NCI-H2029 (cell line): ENCODE results near the gene NHSL1.
"Not testable (repeated sequence)": the region's sequence is repeated elsewhere in the genome, so short reads cannot be mapped to it uniquely, and the experiment has no call there.

Experiments
- DNase-seq: peaks from one replicate; lab custom pipeline; 2025; lab: John Stamatoyannopoulos, UW

NHSL1 gene

DNA sequence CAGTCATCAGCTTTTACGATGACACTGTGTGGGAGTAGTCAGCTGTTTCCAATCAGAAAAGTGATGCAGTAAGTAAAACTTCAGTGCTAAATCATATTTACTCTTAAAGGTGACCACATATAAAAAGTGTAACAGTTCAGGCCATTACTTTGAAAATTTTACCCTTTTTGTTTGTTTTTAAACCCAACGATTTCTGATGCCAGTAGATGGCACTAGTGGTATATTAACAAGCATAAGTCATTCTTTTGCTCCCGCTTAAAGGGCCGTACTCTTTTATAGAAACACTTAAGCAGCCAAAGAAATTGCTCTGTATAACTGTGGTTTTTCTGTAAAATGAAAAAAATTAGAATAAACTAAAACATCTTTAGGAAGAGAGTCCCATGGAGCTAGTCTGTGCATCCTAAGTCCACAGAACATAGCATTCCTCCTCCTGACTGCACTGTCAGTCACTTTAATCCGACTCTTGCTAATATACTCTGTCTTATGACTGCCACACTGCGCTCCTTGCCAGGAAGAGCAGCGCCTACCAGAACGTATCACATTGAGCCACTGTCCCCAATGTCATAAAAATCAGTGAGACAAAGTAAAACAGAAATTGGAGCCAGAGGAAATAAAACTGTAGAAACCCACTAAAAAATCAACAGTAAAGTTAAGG is 70.2 kb downstream of the NHSL1 start:
- DNase-seq = no peak

DNA sequence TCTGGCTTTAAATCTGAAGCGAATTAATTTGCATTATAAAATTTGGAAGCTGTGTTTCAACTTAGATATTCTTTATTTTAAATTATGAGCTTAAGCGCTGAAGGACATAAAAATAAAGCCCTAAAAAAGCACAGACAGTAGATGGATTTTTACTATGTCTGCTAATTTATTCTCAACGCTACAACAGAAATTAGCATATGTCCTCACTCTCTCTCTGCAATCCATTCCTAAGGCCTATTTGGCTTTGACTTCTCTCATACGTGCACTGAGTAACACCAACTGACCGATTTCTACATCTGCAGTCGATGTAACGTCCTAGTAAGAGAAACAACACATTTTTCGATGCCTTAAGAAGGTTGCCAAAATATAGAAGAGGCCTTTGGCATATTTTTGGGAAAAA is 71.6 kb downstream of the NHSL1 start:
- no peak for DNase-seq

DNA sequence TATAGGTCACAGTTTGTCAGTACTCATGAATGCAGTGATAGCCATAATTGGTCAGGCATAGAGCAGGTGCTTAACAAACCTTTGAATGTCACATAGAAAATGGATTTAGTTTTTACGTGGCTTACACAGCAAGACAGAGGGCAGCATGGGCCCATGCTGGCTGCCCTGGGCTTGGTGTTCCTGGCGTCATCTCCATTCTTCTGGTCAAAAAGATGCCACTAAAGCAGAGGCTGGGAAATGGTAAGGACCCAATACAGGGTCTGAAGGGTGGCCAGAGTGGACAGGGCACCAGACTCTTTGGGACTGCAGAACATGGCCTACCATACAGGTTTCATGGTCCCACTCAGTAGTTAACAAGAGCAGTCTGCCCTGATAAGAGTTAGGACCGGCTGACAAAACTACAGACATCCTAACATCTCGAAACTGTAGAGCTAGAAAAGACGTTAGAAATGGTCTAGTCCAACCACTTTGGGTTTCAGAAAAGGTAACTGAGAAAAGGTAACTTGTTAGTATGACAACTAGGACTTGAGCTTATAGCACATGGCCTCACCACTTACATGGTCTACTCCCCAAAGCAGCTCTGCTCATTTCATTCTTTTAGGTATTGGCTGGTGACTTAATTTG is 72.7 kb downstream of the NHSL1 start:
- no peak for DNase-seq

DNA sequence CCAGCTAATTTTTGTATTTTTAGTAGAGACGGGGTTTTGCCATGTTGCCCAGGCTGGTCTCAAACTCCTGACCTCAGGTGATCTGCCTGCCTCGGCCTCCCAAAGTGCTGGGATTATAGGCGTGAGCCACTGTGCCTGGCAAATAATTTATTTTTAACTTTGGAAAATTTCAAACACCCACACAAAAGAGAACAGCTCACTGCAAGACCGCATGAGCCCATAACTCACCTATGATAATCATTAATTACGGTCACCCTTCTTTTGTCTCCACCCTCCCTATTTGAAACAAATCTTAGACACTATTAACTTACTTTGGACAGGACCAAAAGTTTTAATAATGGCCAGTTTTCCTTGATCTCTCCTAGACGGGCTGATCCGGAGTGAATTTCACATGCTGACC is 74.0 kb downstream of the NHSL1 start:
- DNase-seq = not testable (repeated sequence)

DNA sequence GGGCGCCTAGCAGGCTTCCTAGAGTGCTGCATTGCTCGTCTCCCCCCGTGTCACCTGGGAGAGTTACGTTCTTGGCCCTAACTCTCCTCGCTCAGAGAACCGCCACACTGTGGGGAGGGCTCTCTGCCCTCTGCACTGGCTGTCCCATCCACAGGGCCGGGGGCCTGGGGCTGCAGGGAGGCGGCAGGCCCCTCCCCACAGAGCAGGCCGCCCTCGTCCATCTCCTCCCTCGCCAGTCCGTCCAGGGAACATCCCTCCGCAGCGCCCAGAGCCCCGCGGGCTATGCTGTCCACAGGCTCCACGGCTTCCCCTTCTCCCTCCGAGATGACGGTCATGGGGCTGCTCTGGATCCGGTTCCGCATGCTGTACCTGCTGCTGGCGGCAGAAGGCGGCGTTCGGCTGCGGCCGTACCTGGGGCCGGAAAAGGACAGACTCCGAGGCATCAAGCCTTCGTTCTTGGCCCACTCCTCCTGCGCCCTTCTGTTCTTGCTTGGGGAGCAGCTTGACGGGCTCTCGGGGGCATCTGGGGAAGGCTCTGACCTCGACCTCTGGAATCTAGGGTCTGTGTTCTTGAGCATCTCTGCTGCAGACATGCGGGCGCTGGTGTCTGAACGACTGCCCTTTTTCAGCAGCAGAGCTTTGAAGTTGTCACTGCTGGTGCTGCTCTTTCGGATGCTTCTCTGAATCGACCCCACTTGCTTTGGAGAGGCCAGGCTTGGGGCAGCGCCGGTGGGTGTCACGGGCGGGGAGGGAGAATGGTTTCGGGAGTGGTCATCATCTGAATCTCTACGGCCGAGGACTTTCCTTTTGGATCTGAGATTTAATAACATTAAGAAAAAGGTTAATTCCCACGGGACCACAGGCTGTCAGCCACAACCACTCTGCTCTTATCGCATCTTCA is 75.0 kb downstream of the NHSL1 start:
- DNase-seq = no peak

DNA sequence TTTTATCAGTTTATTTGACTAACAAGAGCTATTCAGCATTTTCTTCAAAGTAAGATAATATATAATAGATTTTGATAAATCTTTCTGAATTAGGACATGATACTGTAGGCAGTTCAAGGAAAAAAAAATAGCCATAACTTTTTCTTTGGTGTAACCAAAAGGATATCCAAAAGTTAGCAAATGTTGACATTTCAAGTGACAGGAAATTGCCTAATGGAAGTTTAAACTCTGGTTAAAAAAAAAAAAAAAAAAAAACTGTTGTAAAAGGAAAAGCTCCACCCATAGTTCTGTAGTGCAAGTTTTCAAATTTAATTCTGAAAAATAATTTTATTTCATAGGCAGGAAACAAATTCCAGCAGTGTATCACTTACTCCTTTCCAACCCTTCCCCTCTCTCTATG is 76.4 kb downstream of the NHSL1 start:
- DNase-seq = no peak

DNA sequence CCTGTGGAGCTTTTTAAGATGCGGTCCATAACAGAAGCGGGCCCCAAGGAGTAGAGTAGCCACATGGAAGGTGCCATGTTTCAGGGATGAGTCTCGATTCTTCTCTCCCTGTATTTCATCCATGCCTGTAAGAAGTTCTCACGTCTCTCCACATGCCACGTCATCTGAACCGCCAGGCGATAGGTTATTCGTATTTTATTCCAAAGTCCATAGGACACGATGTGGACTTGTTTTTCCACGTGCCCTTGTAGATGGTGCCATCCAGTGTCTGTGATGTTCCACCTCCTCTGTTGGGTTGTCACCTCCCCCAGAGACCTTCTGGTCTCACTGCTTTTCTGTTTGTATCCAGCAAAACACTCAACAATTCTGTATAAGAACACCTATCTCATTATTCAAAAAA is 77.7 kb downstream of the NHSL1 start:
- no peak for DNase-seq

DNA sequence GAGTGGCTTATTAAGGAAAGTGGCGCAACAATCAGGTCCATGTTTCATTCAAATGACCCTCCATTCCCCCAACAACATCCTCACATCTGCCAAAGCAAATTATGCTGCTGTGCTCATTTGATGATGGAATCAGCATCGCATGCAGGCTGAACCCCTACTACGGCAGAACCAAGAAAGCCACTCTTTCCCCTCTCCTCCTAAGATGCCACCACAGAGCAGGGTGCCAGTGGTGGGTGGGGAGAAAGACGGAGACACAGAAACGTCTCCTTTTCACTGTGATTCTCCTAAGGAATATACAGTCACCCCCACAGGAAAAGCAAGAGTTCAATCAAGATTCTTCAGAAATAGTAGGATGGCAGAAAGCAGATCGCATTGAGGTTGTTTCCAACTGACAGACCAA is 78.2 kb downstream of the NHSL1 start:
- no peak for DNase-seq

DNA sequence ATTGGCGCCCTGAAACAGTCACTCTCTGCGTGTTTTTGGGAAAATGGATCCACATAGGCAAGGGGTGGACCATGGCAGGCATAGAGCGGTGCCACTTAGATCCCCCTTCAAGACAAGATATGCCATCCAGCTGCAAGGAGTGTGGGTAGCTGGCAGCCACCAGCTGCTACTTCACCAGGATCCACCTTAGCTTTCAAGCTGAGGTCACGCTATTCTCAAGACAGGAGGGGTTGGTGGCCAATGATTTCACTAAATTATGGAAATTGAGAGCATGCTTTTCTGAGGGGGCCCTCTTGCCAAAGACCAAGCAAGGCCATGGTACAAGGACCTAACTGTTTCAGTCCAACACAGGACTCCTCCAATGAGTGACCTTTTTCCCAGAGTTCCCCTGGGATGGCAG is 78.9 kb downstream of the NHSL1 start:
- no peak for DNase-seq

DNA sequence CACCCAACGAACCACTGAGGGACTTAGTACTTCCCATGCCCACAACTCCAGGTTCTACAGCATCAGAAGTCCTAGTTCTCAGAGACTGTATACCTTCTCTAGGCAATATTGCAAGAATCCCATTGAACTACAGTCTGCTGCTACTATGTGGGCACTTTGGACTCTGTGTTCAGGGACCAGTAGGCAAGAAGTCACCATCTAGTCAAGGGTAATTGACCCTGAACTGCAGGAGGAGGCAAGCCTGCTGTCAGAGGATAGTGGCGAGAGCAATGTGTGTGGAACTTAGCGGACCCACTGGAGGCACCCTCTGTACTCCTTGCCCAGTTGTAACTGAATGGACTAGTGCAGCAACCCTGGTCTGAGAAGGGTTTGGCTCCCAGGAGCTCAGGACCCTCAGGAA is 79.5 kb downstream of the NHSL1 start:
- DNase-seq = no peak

DNA sequence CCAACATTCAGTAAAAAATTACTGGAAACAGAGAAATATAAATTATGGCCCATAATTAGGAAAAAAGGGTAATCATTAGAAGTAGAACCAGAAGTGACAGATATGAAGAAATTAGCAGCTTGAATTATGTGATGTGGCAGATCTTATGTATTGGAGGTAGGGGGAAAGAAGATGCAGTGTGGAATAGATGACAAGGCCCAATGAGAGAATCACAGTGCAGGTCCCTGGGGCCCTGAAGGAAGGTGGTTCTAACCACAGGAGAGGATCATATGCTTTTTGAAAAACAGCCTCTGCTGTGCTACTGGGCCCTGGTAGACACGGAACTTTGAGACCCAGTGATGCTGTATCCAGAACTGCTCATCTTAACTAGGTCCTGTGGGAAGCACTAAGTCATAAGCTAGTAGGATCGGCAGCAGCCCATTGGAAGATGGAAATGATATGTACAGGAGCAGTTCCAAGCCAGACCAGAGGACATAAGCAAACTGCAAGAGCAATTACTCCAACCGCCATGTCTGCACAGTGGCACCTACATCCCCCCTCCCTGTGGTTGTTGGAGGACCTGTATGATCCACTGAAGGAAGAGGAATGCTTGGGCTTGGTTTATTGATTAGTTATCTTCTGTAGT is 81.1 kb downstream of the NHSL1 start:
- DNase-seq = no peak

DNA sequence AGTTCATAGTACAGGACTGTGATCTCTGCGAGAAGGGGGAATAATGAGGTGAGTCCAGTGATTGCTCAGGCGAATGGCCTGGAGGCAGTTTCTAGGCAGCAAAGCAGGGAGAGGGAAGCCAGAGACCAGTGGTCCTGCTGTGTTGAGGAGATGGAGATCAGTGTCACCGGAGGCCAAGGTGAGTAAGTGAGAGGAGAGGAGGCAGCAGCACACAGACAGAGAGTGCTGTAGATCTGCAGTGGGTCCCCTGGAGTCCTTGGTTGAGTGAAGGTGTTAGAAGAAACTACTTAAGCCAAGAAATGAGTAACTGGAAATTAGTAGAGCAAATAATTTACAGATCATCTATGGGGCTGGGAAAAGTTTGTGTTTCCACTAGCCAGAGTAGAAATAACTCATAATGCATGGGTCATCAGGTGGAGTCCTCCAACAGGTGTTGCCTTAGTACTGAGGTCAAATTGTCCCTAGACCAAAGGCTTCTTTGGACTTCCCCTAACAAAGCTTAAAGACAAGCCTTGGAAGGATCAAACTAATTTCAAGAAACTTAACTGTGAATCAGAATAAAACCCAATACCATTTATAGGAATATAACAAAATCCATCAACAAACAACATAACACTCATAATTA is 81.7 kb downstream of the NHSL1 start:
- no peak for DNase-seq

DNA sequence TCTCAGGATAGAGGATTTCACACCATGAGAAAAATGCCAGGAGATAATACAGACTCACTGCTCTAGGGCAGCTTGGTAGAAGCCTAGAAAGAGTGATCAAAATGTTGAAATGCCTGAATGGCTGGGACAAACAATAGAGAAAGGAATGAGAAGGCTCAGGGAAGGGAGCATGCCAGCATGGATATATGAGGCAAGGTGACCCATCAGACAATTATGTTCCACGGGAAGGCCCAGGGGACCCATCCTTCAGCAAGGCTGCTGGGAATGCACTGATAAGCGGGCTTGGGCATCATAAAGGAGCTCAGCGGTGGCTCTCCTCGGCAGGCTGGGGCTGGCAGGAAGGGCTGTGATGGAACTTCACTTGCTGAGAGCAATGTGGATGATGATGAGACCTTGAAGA is 83.1 kb downstream of the NHSL1 start:
- no peak for DNase-seq

DNA sequence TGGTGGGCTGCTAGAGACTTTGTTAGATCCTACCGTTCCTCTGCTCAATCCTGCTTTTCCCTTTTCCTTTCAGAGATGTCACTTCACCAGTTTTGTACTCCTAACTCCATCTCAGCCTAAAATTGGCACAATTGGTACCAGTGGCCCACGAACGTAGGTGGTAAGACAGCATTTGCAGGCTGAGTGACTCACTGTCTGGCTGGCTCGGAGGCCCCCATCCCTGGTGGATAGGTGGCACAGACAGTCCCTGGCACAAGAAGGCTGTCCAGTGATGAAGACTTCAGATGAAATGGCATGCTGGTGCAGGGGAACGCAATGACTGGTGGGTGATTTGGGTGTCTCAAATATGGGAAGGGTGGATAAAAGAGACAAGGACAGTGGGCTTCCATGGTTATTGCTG is 84.2 kb downstream of the NHSL1 start:
- DNase-seq = no peak

DNA sequence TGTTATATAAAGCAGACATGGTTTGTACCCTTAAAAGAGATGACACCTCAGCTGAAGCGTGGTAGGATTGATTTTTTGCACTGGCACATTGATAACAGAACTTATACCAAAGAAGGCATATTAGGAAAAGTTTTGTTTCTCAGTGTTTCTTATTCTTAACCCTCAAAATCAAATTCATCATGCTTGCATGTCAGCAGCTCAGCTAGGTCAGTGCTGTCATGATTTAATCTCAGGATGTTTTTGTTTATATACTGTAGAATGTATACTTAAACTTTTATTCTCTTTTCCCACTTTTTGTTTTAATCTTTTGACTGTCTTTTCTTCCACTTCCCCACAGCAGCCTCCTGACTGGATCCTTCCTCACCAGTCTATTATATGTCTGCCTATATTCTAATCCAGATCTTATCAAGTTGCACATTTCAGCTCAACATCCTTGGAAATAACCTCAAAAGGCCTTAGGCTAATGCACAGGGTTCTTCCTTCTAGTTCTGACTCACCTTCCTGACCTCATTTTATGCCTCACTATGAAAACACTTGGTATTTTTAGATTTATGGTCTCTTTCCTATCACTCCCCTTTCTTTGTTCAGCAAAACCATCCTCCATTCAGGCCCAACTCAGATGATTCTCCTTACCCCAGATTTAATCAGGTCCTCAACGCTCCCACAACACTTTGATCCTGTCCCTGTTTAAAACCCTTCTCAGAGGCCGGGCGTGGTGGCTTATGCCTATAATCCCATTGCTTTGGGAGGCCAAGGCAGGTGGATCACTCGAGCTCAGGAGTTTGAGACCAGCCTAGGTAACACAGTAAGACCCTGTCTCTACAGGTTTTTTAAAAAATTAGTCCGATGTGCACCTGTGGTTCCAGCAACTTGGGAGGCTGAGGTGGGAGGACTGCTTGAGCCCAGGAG is 88.1 kb downstream of the NHSL1 start:
- DNase-seq = no peak

DNA sequence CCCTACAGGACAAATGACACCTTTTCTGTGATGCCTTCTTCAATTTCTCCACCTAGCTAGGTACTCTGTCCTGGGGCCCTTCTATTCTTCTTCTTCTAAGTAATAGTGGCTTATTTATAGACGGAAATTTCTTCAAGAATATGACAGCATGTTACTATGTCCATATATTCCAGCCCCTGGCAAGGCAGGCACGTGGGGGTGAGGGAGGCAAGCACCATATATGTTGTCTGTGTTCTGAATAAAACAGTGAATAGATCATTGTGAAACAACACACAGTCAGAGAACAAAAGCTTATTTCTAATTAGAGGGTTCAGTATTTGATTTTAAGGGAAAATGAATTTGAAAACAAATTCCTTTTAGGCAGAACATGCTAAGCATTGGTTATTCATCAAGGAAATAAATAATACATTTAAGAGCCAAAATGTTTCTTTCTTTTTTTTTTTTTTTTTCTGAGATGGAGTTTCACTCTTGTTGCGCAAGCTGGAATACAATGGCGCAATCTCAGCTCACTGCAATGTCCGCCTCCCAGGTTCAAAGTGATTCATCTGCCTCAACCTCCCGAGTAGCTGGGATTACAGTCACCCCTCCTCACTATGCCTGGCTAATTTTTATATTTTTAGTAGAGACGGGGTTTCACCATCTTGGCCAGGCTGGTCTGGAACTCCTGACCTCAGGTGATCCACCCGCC is 89.1 kb downstream of the NHSL1 start:
- DNase-seq = no peak

DNA sequence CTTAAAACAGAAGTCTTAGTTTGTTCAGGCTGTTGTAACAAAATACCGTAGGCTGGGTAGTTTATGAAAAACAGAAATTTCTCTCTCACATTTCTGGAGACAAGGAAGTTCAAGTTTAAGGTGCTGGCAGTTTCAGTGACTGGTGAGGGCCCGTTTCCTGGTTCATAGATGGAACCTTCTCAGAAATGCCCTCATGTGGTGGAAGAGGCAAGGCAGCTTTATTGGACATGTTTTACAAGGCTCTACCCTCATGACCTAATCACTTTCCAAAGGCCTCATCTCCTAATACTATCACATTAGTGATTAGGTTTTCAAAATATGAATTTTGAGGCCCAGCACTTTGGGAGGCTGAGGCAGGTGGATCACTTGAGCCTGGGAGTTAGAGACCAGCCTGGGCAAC is 92.9 kb downstream of the NHSL1 start:
- no peak for DNase-seq

DNA sequence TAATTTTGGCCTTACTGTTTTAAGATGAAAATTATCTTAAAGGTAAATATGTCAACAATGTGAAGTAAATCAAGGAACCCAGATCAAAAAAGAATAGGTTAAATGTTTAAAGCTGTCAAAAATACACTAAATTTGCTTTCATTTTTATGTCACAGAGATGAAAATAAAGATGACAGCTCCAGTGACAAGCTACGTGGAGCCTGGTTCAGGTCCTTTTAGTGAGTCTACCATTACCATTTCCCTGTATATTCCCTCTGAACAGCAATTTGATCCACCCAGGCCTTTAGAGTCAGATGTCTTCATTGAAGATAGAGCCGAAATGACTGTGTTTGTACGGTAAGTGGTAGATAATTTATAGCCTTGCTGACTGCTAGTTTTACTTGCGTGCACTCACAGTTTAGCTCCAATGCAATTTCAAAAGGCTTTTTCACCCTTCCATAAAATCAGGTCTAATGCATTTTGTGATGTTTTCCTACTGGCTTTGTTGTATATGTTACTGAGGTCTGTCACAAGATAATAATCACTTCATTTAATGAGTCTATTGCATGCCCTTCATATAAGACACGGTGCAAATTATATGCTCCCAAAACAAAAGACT is 93.4 kb downstream of the NHSL1 start:
- DNase-seq = no peak

DNA sequence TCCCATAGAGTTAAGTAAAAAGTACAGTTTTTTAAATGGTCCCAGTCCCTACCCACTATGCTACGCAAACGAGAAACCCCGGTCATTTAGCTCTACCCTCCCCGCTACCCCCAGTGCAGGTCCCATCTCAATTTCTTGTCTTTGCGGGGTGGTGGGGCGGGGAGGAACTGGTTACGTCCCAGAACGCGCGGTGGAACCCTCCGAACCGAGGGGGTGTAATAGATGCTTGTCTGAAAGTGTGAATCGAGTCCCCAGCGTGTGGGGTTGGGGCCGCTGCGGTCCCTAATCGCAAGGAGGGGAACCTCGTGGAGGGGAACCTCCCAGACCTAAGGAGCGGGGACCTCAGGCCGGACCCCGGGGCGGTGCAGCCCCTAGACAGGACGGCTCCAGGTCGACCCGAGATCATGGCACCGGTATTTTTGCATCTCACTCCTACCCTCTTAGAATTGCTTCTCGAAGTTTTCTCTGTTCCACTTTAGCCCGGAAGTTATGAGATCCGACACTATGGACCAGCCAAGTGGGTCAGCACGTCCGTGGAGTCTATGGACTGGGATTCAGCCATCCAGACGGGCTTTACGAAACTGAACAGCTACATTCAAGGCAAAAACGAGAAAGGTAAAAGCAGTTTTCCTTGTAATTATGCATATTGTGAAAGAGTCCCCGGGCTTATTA is 94.5 kb downstream of the NHSL1 start:
- no peak for DNase-seq
